Gastrocnemius medialis (tissue), 4 donors: ENCODE results near the gene UBE3A.

Experiments
- CTCF ChIP-seq, 5 experiments: fragments of 450-650 bp in 3 of 5; fragments of 200-600 bp in 2 of 5; sonication (generic) in 2 of 5; IDR thresholded peaks in 4 of 5; conservative IDR thresholded peaks in 1 of 5; 1 replicate in 4 of 5; 2 replicates in 1 of 5; pipeline ENCODE4 v1.5.1; 2016 to 2019; ENCODE audit warnings: antibody characterized with exemption in 5 of 5, mild to moderate bottlenecking in 3 of 5, moderate library complexity in 3 of 5
- POLR2A ChIP-seq, 2 donors: fragments of 450-650 bp; IDR thresholded peaks; one replicate each; pipeline ENCODE4 v1.6.1; 2017; ENCODE audit warnings: antibody characterized with exemption in 2 of 2, mild to moderate bottlenecking in 2 of 2, moderate library complexity in 2 of 2

GRCh38 chr15:25470230-25470629 is 31.4 kb upstream of the UBE3A start:
- TF ChIP-seq POLR2A (IDR thresholded peaks at IDR 0.05), result no peak
- no peak for TF ChIP-seq CTCF (IDR thresholded peaks at IDR 0.05 in 4 of 5, conservative IDR thresholded peaks at IDR 0.05 in 1 of 5)
